Activated CD8-positive, alpha-beta memory T cell treated with anti-CD3 and anti-CD28 coated beads, Interleukin-2, amount 50 U/mL, for 1 hour (primary cell): ENCODE measurements around the gene ARF1.

Experiments
- DNase-seq: peaks from one replicate; pipeline ENCODE4 v3.0.0-alpha.2; 2020; ENCODE audit errors: extremely low read depth

ARF1 gene

DNA sequence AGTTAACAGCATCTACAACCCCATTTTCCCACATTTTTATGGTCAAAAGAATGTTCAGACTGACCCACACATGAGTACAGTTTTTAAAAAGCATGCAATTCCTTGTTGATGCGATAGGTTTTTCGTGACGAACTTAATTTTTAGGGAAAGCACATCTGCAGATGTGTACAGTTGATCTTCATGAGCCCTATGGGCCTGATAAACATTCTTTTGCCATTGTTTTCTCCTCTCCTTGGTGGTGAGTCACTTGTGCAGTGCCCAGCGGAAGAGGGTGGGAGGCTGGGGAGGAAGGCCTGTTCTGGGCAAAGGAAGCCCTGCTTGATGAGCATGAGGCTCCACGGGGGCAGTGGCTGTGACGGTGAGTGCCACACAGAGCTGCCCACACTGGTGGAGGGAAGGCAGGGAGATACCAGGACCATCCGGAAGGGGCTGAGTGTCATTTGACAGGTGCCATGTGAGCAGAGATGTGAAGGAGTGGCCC is 5.3 kb downstream of the ARF1 start:
- no peak for DNase-seq

DNA sequence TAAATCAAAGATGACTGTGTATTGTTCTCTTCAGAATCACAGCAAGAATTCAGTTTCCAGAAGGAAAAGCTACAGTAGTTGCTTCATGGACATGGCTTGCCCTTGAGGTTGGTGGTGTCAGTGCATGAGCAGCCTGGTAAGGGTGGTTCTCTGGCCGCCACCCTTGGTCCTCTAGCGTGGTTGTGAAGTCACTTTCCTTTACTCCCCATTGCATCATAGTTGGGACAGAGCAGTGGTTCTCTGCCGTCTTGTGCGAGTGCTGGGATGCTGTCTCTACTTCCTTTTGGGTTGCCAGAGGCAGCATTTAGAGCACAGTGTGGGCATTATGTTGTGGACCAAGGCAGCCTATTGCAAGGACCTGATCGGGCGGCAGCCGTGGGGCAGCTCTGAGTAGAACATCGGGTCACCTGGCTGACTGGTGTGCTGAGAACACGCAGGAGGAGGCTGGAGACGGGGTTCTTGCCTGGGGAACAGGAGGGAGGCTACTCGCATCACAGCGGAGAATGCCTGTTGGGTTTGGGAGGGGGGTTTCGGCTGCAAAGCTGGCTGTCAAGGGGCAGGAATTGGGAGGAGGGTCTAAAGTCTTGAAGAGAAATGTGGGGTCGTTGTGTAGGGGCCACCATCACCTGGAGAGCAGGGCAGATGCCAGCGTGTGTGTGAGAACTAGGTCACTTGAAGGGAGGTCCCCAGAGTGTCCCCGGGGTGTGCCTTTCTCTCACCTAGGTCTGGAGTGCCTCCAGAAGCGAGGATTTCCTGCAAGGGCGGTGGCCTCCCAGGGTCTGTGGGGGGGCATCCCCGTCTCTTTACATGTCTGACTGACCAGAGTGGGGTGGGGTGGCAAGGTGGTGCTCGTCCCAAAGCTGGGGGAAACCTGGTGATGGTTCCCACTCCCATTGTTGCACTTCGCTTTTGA is 6.3 kb downstream of the ARF1 start:
- no peak for DNase-seq

DNA sequence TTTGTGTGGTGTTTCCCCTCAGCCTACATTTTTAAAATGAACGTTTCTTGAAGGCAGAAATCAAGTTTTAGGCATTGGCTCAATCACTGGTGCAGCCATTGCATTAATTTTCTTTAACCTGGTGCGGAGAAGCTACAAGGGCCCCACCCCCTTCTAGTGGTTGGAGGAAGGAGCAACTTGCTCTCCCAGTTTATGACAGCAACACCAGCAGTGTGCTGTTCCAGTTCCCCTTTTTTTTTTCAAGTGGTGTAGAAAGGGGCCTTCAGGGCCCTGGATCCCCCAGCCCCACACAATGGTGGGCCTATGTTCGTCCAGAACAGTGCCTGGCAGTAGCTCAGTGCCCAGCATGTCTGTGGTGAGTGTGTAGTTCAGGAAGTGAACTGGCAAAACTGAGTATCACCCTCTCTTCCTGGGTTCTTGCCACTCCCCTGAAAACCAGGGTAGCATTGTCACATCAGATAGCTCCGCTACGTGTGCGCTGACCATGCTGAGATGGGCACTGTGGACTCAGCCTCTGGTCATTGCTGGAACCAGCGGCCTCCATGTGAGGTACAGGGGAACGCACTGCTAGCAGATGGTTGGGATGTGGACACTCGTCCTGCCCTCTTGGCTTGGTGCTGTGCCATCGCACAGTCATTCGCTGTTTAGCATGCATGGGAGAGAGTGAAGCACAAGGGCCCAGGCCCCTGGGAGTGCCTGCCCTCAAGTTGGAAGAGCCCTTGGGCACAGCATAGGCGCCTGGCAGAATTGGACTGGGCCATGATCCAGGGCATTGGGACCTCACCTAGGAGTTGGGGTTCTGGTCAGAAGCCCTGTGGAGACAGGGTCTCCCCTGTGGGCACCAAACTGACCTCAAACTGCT is 7.2 kb downstream of the ARF1 start:
- DNase-seq: no peak

DNA sequence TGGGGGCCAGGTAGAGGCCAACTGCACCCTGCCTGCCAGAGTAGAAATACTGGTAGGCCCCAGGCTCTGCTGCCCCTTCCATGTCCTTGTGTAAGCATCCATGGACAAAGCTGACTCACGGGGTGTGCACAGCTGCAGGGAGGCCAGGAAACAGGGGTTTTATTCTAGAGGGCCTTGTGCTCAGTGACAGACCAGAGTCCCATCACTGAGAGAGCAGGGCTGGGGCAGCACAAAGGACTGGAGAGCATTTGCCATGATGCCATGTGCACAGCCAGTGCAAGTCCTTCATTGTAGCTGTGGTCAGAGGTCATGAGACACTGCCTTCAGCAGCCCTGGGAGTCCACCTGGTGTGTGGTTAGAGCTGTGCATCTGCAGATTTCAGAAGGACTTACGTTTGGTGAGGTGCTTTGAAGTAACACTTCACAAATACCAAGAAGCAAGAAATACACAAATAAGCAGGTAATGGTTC is 8.1 kb downstream of the ARF1 start:
- no peak for DNase-seq

DNA sequence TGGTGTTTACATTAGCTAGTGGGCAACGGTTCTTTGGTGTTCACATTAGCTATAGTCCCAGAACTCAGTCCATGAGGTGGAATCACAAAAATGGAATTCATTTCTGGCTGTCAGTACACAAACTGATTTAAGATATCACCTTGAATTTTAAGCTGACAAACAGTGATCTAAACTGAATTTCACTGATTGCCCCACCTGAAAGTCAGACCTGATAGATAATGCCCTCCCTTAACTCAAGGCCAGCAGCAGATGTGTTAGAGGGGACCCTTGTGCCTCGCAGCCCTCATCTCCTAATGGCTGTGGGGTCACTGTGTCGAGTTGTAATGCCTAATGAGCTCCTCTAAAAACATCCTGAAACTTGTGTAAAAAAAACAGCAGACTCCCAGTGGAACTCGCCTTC is 8.6 kb downstream of the ARF1 start:
- no peak for DNase-seq

DNA sequence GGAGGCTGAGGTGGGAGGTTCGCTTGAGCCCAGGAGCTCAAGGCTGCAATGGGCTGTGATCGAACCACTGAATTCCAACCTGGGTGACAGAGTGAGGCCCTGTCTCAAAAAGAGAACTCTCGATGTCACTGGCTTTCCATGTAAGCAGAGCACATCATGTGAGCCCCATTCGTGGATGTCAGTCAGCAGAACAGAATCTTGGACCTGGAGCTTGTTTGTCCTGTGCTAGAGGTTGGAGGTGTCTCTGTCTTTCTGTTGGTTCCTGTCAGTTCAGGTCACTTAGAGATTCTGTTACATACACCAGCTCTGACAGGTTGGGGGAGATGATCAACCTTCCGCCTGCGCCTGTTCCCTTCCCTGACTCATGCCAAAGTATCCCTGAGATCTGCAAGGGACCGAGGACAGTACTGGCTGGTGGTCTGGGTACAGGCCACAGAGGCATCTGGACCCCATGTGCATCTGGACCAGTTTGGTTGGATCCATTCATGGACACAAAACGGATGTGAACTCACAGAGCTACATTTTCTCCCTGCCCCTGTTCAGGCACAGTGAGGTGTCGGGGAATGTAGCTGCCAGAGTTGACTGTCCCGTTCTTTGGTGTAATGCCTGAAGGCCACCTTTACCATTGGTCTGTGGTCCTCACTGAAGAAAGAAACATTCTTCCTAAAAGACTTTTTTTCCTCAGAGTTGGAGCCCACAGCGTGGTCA is 10.0 kb downstream of the ARF1 start:
- no peak for DNase-seq

DNA sequence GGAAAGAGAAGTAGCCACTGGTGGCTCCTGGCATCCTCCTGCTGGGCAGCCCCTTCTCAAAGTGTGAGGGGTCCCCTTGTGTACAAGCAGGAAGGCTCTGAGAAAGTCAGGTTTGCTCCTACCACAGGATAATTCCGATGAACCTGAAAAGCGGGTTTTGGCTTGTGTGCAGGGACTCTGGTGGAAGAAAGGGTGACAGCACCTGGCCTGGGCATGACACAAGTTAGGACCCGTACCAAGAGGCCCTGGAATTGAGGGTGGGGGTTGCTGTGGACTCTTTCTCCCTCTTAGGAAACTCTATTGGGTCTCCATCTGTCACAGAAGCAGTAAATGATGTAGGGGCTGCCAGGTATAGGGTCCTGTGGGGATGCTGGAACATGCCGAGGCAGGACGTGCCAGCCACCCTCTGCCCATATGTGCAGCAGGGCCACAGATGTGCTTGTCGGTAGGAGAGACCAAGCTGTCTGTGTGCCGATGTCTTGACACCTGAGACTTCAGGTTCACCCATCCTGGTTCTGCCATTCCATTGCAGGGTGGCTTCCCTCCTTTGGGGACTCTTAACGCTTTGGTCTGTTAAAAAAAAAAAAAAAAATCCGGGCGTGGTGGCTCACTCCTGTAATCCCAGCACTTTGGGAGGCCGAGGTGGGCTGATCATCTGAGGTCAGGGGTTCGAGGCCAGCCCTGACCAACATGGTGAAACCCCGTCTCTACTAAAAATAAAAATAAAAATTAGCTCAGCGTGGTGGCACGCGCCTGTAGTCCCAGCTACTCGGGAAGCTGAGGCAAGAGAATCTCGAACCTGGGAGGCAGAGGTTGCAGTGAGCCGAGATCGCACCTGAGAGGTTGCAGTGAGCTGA is 10.8 kb downstream of the ARF1 start:
- no peak for DNase-seq

DNA sequence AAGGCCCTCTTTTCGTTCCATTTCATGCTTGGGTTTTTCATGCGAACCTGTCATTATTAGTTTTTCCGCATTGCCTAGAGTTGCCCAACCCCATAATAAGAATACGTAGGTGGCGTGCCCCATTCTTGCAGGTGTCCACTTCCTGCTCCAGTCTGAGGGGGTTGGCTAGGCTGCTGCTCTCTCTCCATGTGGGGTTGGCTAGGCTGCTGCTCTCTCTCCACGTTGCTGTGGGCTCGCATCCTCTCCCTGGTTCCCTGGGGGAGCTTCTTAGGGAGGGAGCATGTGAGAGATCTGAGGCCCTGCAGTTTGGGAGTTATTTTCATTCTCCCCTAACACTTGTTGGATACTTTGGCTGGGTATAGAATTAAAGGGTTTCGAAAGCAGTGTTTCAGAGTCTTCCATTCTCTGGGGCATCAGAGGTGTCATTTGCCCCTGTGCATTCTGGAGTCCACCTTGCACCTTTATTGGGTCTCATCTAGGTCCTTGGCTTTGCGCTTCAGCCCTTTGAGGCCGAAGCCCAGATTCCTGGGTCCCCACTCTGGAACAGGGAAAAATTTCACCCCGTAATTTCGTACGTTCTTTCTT is 12.0 kb downstream of the ARF1 start:
- DNase-seq: no peak

DNA sequence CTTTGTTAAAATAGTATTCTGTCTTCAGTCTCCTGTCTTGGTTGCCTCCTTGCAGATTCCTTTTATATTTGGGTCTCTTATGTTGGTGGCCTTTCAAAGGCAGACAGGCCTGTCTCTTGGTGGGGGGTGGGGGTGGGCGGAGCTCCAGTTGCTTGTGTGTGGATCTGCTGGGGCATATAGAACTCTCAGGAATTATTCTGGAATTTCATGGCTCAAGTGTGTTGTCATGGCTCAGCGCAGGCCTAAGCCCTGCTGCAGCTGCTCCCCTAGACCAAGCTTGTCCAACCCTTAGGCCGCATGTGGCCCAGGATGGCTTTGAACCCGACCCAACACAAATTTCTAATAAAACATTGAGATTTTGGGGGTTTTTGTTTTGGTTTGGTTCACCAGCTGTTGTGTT is 12.7 kb downstream of the ARF1 start:
- no peak for DNase-seq

DNA sequence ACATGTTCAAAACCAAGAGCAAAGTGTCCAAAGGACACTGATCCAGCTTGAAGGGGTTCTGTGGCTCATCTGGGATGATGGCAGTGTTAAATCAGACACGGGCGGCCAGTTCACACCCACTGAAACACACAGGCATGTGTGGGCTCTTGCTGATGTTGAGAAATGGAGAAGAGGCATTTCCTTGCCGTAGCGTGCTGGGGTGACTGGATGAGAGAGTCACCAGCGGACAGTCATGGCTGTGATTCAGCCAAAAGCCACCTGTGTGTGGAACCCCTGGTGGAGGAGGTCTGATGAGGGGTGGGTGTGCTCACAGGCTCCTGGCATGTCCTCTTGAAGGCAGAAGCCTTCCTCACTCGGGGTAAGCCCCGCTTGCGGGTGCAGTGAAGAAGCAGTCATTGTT is 13.4 kb downstream of the ARF1 start:
- no peak for DNase-seq

DNA sequence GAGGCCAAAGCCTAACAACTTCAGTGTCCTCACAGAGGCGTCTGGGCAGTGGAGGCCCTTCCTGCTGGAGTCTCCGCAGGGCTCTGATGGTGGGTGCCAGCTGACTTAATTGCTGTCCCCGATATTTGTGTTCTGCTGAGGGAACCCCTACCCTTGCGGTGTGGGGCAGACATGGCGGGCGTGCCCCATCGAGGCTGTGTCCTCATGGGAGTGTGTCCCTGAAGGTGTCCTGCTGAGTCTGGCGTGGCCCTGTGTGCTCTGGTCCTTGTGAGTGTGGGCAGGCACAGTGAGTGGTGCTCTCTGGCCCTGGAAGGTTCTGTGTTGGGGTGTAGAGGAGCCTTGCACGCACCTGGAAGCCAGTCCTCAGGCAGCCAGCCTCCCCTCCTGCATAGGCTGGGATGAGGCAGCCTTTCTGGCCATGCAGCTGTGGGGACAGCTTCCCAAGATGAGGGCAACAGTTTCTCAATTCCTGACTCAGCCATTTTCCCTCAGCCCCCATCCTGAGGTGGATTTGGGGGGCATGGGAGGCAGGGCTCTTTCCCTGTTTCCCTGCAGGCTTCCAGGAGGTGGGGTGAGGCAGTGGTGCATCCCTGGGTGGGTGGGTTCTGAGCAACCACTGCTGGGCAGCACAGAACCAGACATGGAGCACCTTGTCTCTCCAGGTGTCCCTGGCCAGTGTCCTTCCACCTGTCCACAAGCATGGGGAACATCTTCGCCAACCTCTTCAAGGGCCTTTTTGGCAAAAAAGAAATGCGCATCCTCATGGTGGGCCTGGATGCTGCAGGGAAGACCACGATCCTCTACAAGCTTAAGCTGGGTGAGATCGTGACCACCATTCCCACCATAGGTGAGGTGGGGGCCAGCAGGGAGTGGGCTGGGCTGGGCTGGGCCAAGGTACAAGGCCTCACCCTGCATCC is 14.2 kb downstream of the ARF1 start:
- no peak for DNase-seq

DNA sequence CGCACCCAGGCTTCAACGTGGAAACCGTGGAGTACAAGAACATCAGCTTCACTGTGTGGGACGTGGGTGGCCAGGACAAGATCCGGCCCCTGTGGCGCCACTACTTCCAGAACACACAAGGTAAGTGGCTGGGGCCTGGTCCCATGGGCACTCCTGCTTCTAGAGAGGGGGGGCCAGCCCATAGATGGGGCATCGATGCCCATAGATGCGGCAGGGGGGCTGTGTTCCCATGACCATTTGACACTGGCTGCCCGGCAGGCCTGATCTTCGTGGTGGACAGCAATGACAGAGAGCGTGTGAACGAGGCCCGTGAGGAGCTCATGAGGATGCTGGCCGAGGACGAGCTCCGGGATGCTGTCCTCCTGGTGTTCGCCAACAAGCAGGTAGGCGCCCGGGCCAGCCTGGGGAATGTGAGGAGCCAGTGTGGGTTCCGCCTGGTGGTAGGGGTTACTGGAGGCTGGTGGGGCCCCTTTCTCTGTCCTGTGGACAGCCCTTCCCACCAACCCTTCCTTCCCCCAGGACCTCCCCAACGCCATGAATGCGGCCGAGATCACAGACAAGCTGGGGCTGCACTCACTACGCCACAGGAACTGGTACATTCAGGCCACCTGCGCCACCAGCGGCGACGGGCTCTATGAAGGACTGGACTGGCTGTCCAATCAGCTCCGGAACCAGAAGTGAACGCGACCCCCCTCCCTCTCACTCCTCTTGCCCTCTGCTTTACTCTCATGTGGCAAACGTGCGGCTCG is 15.0 kb downstream of the ARF1 start:
- DNase-seq: no peak

DNA sequence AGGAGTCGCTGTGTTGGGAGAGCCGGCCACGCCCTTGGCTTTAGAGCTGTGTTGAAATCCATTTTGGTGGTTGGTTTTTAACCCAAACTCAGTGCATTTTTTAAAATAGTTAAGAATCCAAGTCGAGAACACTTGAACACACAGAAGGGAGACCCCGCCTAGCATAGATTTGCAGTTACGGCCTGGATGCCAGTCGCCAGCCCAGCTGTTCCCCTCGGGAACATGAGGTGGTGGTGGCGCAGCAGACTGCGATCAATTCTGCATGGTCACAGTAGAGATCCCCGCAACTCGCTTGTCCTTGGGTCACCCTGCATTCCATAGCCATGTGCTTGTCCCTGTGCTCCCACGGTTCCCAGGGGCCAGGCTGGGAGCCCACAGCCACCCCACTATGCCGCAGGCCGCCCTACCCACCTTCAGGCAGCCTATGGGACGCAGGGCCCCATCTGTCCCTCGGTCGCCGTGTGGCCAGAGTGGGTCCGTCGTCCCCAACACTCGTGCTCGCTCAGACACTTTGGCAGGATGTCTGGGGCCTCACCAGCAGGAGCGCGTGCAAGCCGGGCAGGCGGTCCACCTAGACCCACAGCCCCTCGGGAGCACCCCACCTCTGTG is 15.9 kb downstream of the ARF1 start:
- DNase-seq: no peak

DNA sequence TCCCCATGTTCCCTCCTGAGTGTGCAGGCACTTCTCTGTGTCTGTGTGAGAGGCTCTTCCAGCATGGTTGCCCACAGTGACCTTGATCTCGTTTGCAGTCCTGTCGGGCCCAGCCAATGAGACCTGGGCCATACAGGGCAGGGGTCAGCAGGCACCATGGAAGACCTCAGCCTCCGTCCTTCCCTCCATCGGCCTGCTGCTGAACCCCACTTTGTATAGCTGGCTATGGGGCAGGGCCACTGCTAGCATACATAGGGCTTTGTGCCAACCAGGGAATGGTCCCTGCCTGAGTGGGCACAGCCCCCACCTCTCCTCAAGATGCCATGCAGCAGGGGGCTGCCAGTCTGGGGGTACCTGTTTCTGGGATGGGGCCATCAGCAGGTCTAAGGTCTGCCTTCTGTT is 16.8 kb downstream of the ARF1 start:
- DNase-seq: no peak

DNA sequence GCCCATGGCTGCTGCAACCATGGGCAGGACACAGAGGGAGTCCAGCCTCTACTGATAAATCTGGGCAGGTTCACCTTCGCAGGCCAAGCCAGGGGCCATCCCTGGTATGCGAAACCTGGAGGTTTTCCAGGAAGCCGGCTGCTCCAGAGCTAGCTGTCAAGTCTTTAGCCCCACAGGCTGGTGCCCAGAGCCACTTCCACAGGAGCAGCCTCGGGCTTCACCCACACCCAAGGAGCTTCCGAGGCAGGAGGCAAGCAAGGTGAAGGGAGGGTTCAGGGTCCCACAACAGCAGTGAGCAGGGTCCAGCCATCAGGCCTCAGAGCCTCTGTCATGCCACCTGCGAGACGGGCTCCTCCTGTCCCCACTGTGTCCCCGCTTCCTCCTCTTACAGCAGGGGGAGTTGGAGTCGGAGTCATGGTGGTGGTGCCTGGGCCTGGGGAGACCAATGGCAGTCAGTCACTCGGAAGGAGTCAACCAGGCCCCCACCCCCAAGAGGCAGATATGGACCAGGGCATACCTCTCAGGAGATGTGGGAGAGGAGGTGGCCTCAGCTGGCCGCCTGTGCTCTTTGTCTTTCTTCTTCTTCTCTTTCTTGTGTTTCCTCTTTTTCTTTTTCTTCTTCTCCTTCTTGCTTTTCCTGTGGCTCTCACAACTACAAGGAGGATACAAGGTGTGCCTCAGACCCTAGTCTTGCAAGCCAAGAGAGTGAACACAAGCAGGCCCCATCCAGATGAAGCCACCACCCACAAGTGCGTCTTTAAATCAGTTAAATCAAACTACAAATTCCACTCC is 18.5 kb downstream of the ARF1 start:
- no peak for DNase-seq

DNA sequence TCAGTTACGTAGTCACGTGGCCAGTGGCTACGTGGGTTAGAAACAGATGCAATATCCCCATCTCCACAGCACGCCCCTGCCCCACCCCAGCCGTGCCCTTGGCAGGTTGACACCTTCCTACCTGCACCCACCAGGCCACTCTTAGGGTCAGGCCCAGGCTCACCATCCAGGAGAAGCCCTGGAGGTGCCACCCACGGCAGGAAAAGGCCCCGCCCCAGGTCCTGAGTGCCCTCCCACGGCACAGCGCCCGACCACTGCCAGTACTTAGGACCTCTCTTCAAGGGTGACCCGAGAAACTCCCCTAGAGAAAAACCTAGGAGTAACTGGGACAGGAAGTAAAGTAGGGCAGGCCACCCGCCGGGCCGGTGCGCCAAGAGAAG is 19.1 kb downstream of the ARF1 start:
- DNase-seq: no peak

DNA sequence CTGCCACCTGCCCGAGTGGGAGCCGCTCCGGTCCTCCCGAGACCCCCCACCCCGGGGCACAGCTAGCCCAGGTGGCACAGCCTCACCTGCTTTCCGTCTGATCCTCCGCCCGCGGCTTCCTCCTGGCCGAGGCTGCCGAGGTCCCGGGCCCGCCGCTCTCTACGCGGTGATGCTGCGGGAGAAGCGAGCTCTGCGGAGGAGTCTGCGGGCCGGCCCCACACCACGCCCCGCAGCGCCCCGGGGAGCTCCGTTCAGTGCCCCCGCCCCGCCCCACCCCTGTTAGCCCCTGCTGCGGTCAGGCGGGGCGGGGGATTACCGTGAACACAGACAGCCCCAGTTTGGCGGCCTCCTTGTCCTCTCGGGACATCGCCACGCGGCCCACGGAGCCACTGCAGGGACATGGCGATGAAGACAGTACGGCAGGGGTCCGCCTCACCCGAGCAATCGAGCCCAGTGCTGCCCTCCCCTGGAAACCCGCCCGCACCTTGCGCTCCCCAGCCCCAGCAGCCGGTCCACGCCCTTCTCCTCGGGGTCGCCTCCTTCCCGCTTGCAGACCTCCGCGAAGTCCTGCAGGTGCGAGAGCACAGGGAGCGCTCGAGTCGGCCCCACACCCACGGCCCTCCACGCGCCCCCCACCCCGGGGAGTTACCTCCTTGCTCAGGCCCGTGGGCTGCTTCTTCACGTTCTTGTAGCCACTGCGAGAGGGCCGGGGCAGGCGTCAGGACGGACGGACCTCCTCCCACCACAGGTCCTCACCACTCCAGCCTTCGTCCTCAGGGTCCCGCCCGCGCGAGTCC is 19.7 kb downstream of the ARF1 start:
- DNase-seq: no peak
